Cerebellar cortex (tissue), 1 donor: ENCODE results near the gene GDF2.

Experiments used
- DNase-seq: peaks from one replicate; pipeline ENCODE4 v3.0.0-alpha.2; 2015; ENCODE audit warnings: low spot score

Gene GDF2

GRCh38 chr10:47322300-47323061, at the start of gene GDF2:
TSS of gene GDF2 (plus strand) at chr10:47322454. CDS start at chr10:47322669, 215 bp downstream.
- no peak for DNase-seq

DNA sequence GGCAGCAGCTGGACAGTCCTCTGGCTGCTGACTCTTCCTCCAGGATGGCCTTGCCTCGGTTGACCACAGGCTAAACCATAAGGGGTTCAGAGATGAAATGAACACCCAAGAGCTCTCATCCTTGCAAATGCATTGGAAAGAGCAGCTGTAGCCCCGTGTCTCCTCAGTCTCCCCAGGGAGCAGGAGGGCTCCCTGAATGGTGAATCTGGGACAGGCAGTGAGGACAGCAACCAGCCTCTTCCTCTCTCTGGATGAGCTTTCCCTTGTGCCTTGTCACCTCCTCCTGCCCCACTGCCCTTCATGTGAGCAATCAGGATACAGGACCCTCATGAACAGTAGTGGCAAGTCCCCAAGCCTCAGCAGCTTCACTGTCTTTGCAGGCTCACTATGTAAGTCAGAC, 46.2 kb upstream of the GDF2 start:
- DNase-seq = no peak

DNA sequence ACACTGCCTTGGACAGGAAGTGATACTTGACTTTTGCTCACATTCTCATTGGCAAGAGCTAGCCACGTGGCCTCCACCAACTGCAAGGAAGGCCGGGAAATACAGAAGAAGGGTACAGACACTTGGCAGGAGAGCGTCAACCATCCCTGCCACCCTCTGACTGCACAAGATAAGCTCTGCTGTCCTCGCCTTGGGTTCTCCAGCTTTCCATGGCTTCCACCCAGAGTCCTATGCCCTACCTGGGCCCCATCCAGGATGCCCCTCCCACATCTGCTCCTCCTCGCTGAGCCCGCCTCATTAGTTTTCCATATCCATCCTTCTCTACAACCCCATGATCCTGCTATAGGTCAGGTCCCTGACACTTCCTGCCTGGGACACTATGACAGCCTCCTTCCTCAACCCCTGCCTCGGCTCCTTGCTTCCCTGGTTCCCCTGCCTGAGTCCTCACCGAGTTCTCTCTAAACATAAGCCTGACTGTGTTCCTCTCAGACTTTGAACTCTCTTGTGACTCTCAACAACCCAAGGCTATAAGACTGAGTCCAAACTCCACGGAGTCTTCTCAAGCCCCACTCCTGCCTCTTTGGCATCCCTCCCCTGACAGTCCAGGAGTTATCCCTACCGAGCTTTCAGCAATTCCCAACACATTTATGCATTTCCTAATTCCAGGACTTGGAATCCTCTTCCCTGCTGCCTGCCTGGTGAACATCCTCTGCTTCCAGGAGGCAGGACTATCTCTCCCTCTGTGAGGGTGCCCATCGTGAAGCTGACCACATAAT, 45.5 kb upstream of the GDF2 start:
- DNase-seq = no peak

- DNase-seq = no peak
These were observed 44.7 kb upstream of the GDF2 start for GRCh38 chr10:47277352-47278151.

DNA sequence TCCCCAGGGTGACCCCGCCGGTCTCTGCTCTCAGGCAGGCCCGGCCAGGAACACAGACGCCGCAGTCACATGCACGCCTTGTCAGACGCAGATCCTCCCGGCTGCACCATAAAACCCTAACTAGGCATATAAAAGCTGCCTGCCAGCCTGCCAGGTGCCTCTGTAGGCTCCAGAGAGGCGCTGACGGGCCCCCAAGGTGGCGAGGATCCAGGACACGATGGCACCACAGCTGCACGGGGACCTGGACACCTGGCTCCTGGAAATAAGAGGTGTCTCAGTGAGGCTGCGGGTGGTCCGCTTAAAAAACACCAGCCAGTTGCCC, 44.1 kb upstream of the GDF2 start:
- DNase-seq = no peak

GRCh38 chr10:47278720-47279119, 43.5 kb upstream of the GDF2 start:
- no peak for DNase-seq

DNA sequence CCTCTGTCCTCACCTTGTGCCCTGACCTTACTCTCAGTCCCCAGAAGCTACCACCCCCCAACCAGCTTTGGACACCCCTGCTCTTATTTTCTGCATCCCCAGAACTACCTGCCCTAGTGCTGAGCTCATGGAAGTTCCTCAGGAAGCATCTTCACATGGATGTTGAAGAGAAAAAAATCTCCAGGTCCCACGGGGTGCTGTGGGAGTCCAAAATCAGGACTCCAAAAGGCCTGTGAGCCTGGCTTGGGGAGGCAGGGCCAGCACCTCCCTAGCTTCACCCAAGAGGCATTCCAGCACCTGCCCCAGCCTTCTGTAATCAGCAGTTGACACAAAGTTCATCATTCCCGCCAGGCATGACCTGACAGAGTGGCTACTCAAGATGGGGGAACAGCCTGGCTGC, 43.0 kb upstream of the GDF2 start:
- DNase-seq = no peak

GRCh38 chr10:47282005-47282656, 40.1 kb upstream of the GDF2 start:
- DNase-seq = no peak

DNA sequence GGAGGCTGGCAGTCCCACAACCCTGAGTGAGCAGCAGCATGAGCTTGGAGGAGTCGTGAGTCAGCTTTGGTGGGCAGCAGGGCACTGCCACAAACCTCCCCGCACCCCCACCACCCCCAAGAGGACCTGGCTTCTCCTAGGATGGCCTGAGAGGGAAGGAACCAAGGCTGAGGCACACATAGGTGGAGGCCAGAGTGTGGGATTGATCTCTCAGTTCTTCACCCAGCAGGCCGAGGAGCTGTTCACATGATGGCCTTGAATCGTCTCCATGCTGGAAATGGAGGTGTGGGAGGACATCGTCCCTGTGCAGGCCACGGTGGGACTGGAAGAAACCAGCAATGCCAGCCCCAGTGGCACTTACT, 39.6 kb upstream of the GDF2 start:
- DNase-seq = no peak

GRCh38 chr10:47283101-47283630, 39.1 kb upstream of the GDF2 start:
- no peak for DNase-seq

DNA sequence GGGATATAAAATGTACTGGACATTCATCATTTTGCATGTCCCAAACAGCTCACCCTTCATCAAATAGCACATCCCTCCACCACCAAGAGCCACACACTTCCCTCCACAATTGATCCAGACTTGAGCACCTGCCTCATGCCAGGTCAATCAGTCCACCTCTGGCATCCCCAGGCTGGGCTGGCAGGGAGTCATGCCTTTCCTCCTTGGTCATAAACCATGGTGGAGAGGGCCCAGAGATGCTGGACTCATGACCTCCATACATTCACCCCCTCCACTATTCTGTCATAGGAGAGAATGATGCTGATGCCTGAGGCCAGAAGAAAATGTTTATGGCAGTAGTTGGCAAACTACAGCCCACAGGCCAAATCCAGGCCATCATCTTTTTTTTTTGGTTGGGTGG, 38.4 kb upstream of the GDF2 start:
- DNase-seq = no peak

DNA sequence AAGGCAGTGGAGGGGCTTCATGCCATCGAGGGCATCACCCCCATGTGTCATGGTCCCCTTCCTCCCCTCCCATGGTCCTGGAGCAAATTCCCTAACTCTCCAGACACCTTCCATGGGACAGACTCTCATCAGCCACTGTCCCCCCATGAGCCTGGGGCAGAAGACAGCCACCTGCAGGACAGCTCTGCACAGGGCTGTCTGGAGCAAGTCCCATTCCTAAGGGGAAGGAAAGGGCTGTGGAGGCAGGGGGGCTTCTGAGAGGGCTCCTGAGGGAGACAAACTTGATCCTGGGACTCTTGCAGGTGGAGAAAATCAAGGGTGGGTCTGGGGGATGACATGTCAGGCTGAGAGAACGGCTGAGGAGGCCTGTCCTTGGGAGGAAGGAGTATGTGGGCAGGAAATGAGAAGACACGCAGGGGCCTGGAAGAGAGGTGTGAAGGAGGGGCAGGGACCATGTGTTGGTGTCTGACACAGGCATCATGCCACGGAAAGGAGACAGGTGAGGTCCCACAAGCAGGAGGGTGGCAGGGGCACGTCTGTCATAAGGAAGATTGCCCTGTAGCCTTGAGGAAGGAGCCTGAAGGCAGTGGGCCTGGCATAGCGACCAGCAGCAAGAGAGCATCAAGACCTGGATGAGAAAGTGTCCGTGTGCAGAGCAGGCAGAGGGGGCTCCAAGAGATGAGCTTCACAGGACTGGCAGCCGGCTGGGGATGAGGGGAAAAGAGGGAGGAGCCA, 36.7 kb upstream of the GDF2 start:
- DNase-seq = no peak

GRCh38 chr10:47286116-47286505, 36.1 kb upstream of the GDF2 start:
- no peak for DNase-seq

- no peak for DNase-seq
These were observed 35.5 kb upstream of the GDF2 start for GRCh38 chr10:47286591-47287315.

DNA sequence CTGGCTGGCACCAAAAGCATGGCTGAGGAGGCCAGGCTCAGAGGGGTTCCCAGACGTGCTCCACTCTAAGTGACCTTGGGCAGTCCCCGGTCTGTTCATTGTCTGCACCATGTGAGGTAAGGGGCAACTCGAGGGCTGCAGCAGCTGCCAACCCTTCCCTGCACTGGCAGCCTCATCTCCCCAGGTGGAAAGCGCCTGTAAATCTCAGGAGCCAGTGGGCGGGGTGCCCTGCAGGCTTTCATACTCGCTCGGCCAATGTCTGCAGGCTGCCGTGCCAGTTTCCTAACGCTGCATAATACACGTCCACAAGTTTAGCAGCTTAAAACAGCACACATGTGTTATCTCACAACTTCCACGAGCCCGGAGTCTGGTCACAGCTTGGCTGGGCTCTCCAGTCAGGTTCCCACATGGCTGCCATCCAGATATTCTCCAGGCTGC, 34.9 kb upstream of the GDF2 start:
- no peak for DNase-seq

DNA sequence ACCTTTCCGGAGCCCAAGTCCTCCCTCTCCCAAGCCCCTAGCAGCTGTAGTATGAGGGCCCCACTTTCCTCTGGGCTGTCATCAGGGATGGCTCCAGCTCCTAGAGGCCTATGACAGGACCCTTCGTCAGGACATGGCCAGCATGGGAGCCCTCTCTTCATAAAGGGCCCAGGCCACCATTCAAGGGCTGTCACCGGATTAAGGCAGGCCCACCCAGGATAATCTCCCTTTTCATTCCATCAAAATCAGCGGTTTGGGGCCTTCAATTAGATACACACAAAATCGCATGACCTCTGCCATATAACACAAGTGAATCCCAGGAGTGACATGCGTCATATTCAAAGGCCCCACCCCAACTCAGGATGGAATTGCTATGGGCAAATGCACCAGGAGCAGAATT, 34.4 kb upstream of the GDF2 start:
- no peak for DNase-seq

DNA sequence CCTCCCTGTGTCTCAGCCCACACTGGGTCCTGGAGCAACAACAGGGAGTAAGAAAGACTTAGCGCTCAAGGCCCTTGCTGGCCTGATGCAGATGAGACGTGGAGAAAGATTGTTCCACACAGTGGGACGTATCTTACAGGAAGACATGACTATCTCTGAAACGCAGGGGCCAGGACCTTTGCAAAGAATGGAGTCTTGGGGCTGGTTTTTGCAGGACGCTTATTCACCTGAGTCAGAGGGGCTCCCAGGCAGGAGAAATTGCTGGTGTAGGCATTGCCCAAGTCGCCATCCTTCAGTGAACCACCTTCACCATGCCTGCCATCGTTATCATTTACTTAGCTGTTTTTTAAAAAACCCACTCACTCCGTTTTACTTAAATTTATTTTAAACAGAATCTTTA, 34.0 kb upstream of the GDF2 start:
- no peak for DNase-seq

DNA sequence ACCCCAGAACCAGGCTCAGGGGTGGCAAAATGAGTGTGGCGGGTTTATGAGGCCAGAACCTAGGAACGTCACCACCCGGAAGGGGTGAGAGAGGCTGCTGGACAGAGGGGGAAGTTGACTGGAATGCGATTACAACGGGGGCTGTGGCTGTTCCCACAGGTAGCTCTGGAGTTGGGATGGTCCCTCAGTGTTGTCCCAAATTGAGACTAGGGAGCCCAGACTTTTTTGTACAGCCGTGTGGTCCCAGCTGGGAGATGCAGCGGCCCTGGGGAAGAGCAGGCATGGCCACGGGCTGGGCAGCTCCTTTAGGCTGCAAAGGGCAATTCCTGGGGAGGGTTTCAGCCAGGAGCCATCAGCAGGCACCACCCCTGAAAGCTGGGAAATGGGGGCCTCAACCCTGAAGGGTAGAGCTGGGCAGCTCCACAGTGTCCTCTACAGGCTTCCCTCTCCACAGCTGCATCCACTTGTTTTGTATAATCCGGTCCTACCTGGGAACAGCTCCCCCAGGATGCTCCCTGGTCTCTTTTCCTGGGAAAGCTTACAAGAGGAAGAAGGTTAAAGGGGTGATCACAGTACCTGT, 33.2 kb upstream of the GDF2 start:
- DNase-seq = no peak

GRCh38 chr10:47289921-47290320, 32.3 kb upstream of the GDF2 start:
- DNase-seq = no peak

GRCh38 chr10:47290338-47290737, 31.9 kb upstream of the GDF2 start:
- DNase-seq = no peak
